Pancreas (tissue), 10 donors: ENCODE data around the gene ENOPH1. TPM values are rescaled to one million over a fixed set of nuclear protein-coding genes. Genes with fewer than 3 reads are reported as not detected.
A peak's percentile ranks its signal among the peaks of the same experiment; 100 is the strongest.

Experiments used
- ATAC-seq, 4 donors: fragments of 200-7000 bp; cut with Tn5 transposase; one replicate each; pipeline versions ENCODE4 v1.8.0 to v1.9.1; 2020; ENCODE audit warnings: mild to moderate bottlenecking in 4 of 4, moderate library complexity in 4 of 4
- DNase-seq, 6 donors: peaks; one replicate each; pipeline ENCODE4 v3.0.0-alpha.2; 2020
- FAIRE-seq: peaks from 2 replicates; lab custom pipeline; 2012; peaks lifted over from hg19 to GRCh38; lab: Jason Lieb, UNC
- H3K27ac ChIP-seq, 4 donors: fragments of 200-600 bp; sonication (generic); 1 replicate in 3 of 4; 2 replicates in 1 of 4; pipeline versions ENCODE4 v1.5.0 to v1.8.0; 2020
- H3K27me3 ChIP-seq, 4 donors: fragments of 200-600 bp; one replicate each; pipeline ENCODE4 v1.8.0; 2021
- H3K36me3 ChIP-seq, 3 donors: fragments of 200-600 bp; sonication (generic) in 1 of 3; one replicate each; pipeline versions ENCODE4 v1.5.0 to v1.8.0; 2020 to 2021
- H3K4me1 ChIP-seq, 3 donors: fragments of 200-600 bp; one replicate each; pipeline ENCODE4 v1.8.0; 2021
- H3K4me3 ChIP-seq, 4 donors: fragments of 200-600 bp; sonication (generic) in 2 of 4; one replicate each; pipeline versions ENCODE4 v1.5.0 to v1.8.0; 2020 to 2021
- H3K9me3 ChIP-seq, 4 donors: fragments of 200-600 bp; one replicate each; pipeline ENCODE4 v1.8.0; 2021
- CTCF ChIP-seq, 4 donors: fragments of 200-600 bp; sonication (generic) in 3 of 4; IDR thresholded peaks; one replicate each; pipeline versions ENCODE4 v1.5.0 to v1.8.0; 2021; ENCODE audit warnings: antibody characterized with exemption in 4 of 4
- WGBS, 2 donors: extraction: QIAGEN DNeasy Blood & Tissue Kit; methylation state at CpG; one replicate each; pipeline ENCODE4 v1.1.7; 2013; 5-methylcytosine and 5-hydroxymethylcytosine counted together
- intact Hi-C, 3 donors: fragments of 100-400 bp; cut with DNase I; formaldehyde crosslinking; loops; one replicate each; pipeline versions ENCODE4 v1.11.1 to v1.14.2; 2022
- polyA plus RNA-seq, 2 donors: library from polyadenylated mRNA; stranded (reverse); fragments of 200-250 nt; gene quantifications; one replicate each; pipeline ENCODE4 v1.2.3, GENCODE V29; 2013
- total RNA-seq, 6 donors: library from RNA; stranded (reverse); fragmentation: NEBNext Ultra II Directional in 4 of 6; extraction: Animal tissue kit (Norgen Biotek cat#: 25700) in 4 of 6; gene quantifications; one replicate each; pipeline versions ENCODE4 v1.2.1 to v1.2.4, GENCODE V29; 2021 to 2023
- donor health status: healthy with polysubstance abuse.
- donor health status: DM: no; HTN: no; CAD: no; lungs with moderate emphysema.
- donor health status: DM: no; HTN: no; CAD: no.
- donor health status: control.
- donor health status: control.
- donor health status: Bipolar disorder and iron deficiency.
- donor health status: DM: yes; HTN: yes; CAD: no.
- donor health status: DM: no; HTN: no; CAD: no.
- donor health status: DM: no; HTN: no; CAD: no.
- donor health status: DM: yes; HTN: yes; CAD: no.

The ENOPH1 gene
- total and polyA plus RNA-seq, 8 donors = 8.4 to 24.4 (median 14.0) TPM

GRCh38 chr4:82423245-82424054 lies 6.9 kb upstream of the ENOPH1 start:
- TF ChIP-seq CTCF (IDR thresholded peaks at IDR 0.05) = no peak
- H3K4me3 ChIP-seq = no peak overlapping the region
- intact Hi-C loops = loop anchor here in 1 of 3 donors (10.0 kb wide), 1 partner anchor 49 kb away; the partner anchor contains the start of gene HNRNPD
- no peak overlapping the region for H3K27ac ChIP-seq
- peaks cover 8 to 21% (median 9%) of the 10 kb centered on the region in 3 donors for H3K4me1 ChIP-seq
- no peak for ATAC-seq
- peaks cover 4 to 38% (median 27%) of the 10 kb centered on the region in 3 donors for H3K36me3 ChIP-seq
- 90 to 92% methylated on average over 7 of the region's 7 CpGs for WGBS, 2 donors
- H3K27me3 ChIP-seq = no peaks in the 10 kb centered on the region
- no peak for FAIRE-seq
- no peak for DNase-seq
- H3K9me3 ChIP-seq = no peaks in the 10 kb centered on the region

GRCh38 chr4:82425478-82425877 lies 4.9 kb upstream of the ENOPH1 start:
- H3K27me3 ChIP-seq = no peaks in the 10 kb centered on the region
- WGBS, 2 donors = 91 to 92% methylated on average over 10 of the region's 10 CpGs
- intact Hi-C loops = loop anchor here in 2 of 3 donors (5.0 to 10.0 kb wide), 2 partner anchors 48 to 51 kb away; partner anchors contain the start of gene HNRNPD (in 1 of the 2)
- H3K4me1 ChIP-seq = peaks cover 8 to 21% (median 9%) of the 10 kb centered on the region in 3 donors
- no peak for FAIRE-seq
- TF ChIP-seq CTCF (IDR thresholded peaks at IDR 0.05) = no peak
- H3K36me3 ChIP-seq = peaks cover 4 to 38% (median 27%) of the 10 kb centered on the region in 3 donors
- no peak overlapping the region for H3K4me3 ChIP-seq
- DNase-seq = no peak
- H3K27ac ChIP-seq = no peak overlapping the region
- no peaks in the 10 kb centered on the region for H3K9me3 ChIP-seq
- no peak for ATAC-seq

- DNase-seq = no peak
- Histone ChIP-seq H3K4me3 (peak overlapping the region; percentile 86 to 96 (median 91)), H3K9me3 (no peaks in the 10 kb centered on the region), H3K36me3 (peaks cover 4 to 37% (median 27%) of the 10 kb centered on the region in 3 donors), H3K27me3 (no peaks in the 10 kb centered on the region), H3K27ac (peak overlapping the region; percentile 96 to 98 (median 96)), H3K4me1 (peaks cover 9 to 36% (median 16%) of the 10 kb centered on the region in 3 donors)
- WGBS, 2 donors = 1 to 2% methylated on average over 14 of the region's 14 CpGs
- intact Hi-C loops = loop anchor here in 2 of 3 donors (5.0 to 10.0 kb wide), 2 partner anchors 51 to 54 kb away; partner anchors contain the start of gene HNRNPD (in 1 of the 2)
- ATAC-seq = no peak
- no peak for TF ChIP-seq CTCF (IDR thresholded peaks at IDR 0.05)
- no peak for FAIRE-seq
Measured at GRCh38 chr4:82428526-82428968, 1.8 kb upstream of the ENOPH1 start.

- intact Hi-C loops = loop anchor here in 2 of 3 donors (5.0 to 10.0 kb wide), 2 partner anchors 52 to 54 kb away; partner anchors contain the start of gene HNRNPD (in 1 of the 2)
- H3K4me1 ChIP-seq = peaks cover 9 to 36% (median 16%) of the 10 kb centered on the region in 3 donors
- DNase-seq = peak; percentile 89 to 99 (median 96)
- H3K4me3 ChIP-seq = peak overlapping the region; percentile 86 to 96 (median 91)
- 0% methylated on average over 61 to 83 of the region's 83 CpGs for WGBS, 2 donors
- no peaks in the 10 kb centered on the region for H3K27me3 ChIP-seq
- FAIRE-seq = no peak
- H3K9me3 ChIP-seq = no peaks in the 10 kb centered on the region
- H3K27ac ChIP-seq = peak overlapping the region; percentile 96 to 98 (median 96)
- peak; percentile 79 to 87 (median 80) for ATAC-seq
- peak; percentile 95 to 99 (median 98) for TF ChIP-seq CTCF (IDR thresholded peaks at IDR 0.05)
- peaks cover 4 to 31% (median 21%) of the 10 kb centered on the region in 3 donors for H3K36me3 ChIP-seq
Measured at GRCh38 chr4:82428969-82429727, 1.2 kb upstream of the ENOPH1 start.
